Endodermal cell (in vitro differentiated cells): Measurements from ENCODE around the gene NEGR1. TPM values are rescaled to one million over a fixed set of nuclear protein-coding genes. Genes with fewer than 3 reads are reported as not detected.

Experiments used
- DNase-seq: peaks from one replicate; pipeline ENCODE4 v3.0.0-alpha.2; 2017
- H3K27ac ChIP-seq: 2 replicates; pipeline ENCODE4 v1.5.1; 2013; ENCODE audit warnings: mild to moderate bottlenecking, low read depth, low read length, moderate library complexity
- H3K27me3 ChIP-seq: 2 replicates; pipeline ENCODE4 v1.6.1; 2013; ENCODE audit warnings: mild to moderate bottlenecking, low read length, moderate library complexity; ENCODE audit not compliant: insufficient read depth, control insufficient read depth, poor library complexity, severe bottlenecking
- H3K36me3 ChIP-seq: 2 replicates; pipeline ENCODE4 v1.7.0; 2013; ENCODE audit warnings: mild to moderate bottlenecking, low read length, moderate library complexity; ENCODE audit not compliant: control insufficient read depth, insufficient read depth
- H3K4me1 ChIP-seq: one replicate; pipeline ENCODE4 v1.7.0; 2013; ENCODE audit warnings: low read length; ENCODE audit not compliant: control insufficient read depth, insufficient read depth
- H3K4me3 ChIP-seq: 2 replicates; pipeline ENCODE4 v1.5.1; 2013; ENCODE audit warnings: mild to moderate bottlenecking, low read length, moderate library complexity
- H3K9ac ChIP-seq: 2 replicates; pipeline ENCODE4 v1.6.1; 2013; ENCODE audit warnings: mild to moderate bottlenecking, low read length, moderate library complexity; ENCODE audit not compliant: poor library complexity, severe bottlenecking; ENCODE audit errors: extremely low read depth
- H3K9me3 ChIP-seq: 2 replicates; pipeline ENCODE4 v1.6.1; 2013; ENCODE audit warnings: mild to moderate bottlenecking, low read length, moderate library complexity; ENCODE audit not compliant: control insufficient read depth
- H3K27ac Mint-ChIP-seq: 2 replicates; pipeline ENCODE4 v1.8.0; 2020; ENCODE audit warnings: mixed read lengths
- H3K27me3 Mint-ChIP-seq: 2 replicates; pipeline ENCODE4 v1.8.0; 2021; ENCODE audit warnings: mild to moderate bottlenecking, mixed read lengths; ENCODE audit not compliant: insufficient read depth
- H3K36me3 Mint-ChIP-seq: 2 replicates; pipeline ENCODE4 v1.8.0; 2020; ENCODE audit warnings: low read depth, mixed read lengths
- H3K4me1 Mint-ChIP-seq: 2 replicates; pipeline ENCODE4 v1.8.0; 2020; ENCODE audit warnings: mixed read lengths
- H3K4me3 Mint-ChIP-seq: 2 replicates; pipeline ENCODE4 v1.8.0; 2020; ENCODE audit warnings: mild to moderate bottlenecking, moderate library complexity, mixed read lengths
- H3K9me3 Mint-ChIP-seq: 2 replicates; pipeline ENCODE4 v1.8.0; 2020; ENCODE audit warnings: mild to moderate bottlenecking, mixed read lengths
- CTCF ChIP-seq: fragments of 200-600 bp; sonication (generic); conservative IDR thresholded peaks from 2 replicates; pipeline ENCODE4 v1.5.0; 2021; ENCODE audit warnings: antibody characterized with exemption, mild to moderate bottlenecking
- WGBS, 2 experiments: methylation state at CpG; one replicate each; pipeline versions ENCODE4 v1.1.5 to v1.1.7; 2013; ENCODE audit warnings: missing lambda C conversion rate in 2 of 2, mixed read lengths in 1 of 2; ENCODE audit not compliant: insufficient coverage in 1 of 2, insufficient read length in 1 of 2; 5-methylcytosine and 5-hydroxymethylcytosine counted together
- total RNA-seq, 2 donors: library from RNA; stranded (reverse); fragmentation: NEBNext Ultra II Directional in 1 of 2; extraction: Animal tissue kit (Norgen Biotek cat#: 25700) in 1 of 2; gene quantifications; 2 replicates in 1 of 2; 3 replicates in 1 of 2; pipeline ENCODE4 v1.2.1, GENCODE V29; 2021

Gene NEGR1
- total RNA-seq, 2 donors from 2014 or later, result 1.5 to 2.1 TPM

GRCh38 chr1:71618191-71618590 lies 664.1 kb downstream of the NEGR1 start:
- H3K9me3 Mint-ChIP-seq, result peaks cover 11% of the 10 kb centered on the region
- 94 to 98% methylated on average over 3 to 4 of the region's 4 CpGs for WGBS, 2 experiments
- TF ChIP-seq CTCF, result no peak

GRCh38 chr1:71610476-71610875 lies 671.9 kb downstream of the NEGR1 start:
- no peak overlapping the region for H3K27ac ChIP-seq
- no peaks in the 10 kb centered on the region for H3K36me3 Mint-ChIP-seq
- no peaks in the 10 kb centered on the region for H3K27me3 Mint-ChIP-seq
- H3K9me3 Mint-ChIP-seq, result peaks cover 5% of the 10 kb centered on the region
- H3K4me3 Mint-ChIP-seq, result no peak overlapping the region
- H3K27me3 ChIP-seq, result no peaks in the 10 kb centered on the region
- TF ChIP-seq CTCF, result no peak
- WGBS, 2 experiments, result 92 to 100% methylated on average over 1 of the region's 1 CpG
- H3K4me3 ChIP-seq, result no peak overlapping the region
- H3K36me3 ChIP-seq, result no peaks in the 10 kb centered on the region
- peaks cover 6% of the 10 kb centered on the region for H3K4me1 Mint-ChIP-seq
- H3K9ac ChIP-seq, result no peak overlapping the region
- H3K27ac Mint-ChIP-seq, result no peak overlapping the region
- H3K4me1 ChIP-seq, result no peaks in the 10 kb centered on the region
- peaks cover 5% of the 10 kb centered on the region for H3K9me3 ChIP-seq
- no peak for DNase-seq

More at GRCh38 chr1:71618191-71618590, 664.1 kb downstream of the NEGR1 start:
- Mint-ChIP-seq H3K4me1 (no peaks in the 10 kb centered on the region), H3K4me3 (no peak overlapping the region), H3K36me3 (no peaks in the 10 kb centered on the region), H3K27me3 (no peaks in the 10 kb centered on the region), H3K27ac (no peak overlapping the region)
- no peak overlapping the region for H3K27ac ChIP-seq
- H3K9me3 ChIP-seq, result peaks cover 7% of the 10 kb centered on the region
- no peaks in the 10 kb centered on the region for H3K36me3 ChIP-seq
- no peak overlapping the region for H3K9ac ChIP-seq
- DNase-seq, result no peak
- no peak overlapping the region for H3K4me3 ChIP-seq
- no peaks in the 10 kb centered on the region for H3K4me1 ChIP-seq
- no peaks in the 10 kb centered on the region for H3K27me3 ChIP-seq

- Histone ChIP-seq H3K27me3 (no peaks in the 10 kb centered on the region), H3K9me3 (peaks cover 9% of the 10 kb centered on the region), H3K36me3 (no peaks in the 10 kb centered on the region), H3K9ac (no peak overlapping the region), H3K4me1 (no peaks in the 10 kb centered on the region), H3K27ac (no peak overlapping the region), H3K4me3 (no peak overlapping the region)
- WGBS, 2 experiments, result 82% methylated on average over 3 of the region's 3 CpGs; no CpG with 5 or more reads in 1 of the 2 experiments
- no peak for TF ChIP-seq CTCF
- Mint-ChIP-seq H3K9me3 (peaks cover 6% of the 10 kb centered on the region), H3K27me3 (no peaks in the 10 kb centered on the region), H3K27ac (no peak overlapping the region), H3K4me3 (no peak overlapping the region), H3K4me1 (no peaks in the 10 kb centered on the region), H3K36me3 (no peaks in the 10 kb centered on the region)
- no peak for DNase-seq
Measured at GRCh38 chr1:71603044-71603776, 679.1 kb downstream of the NEGR1 start.
